ENCODE results near the gene HSD11B1. TPM values are rescaled to one million over a fixed set of nuclear protein-coding genes. Genes with fewer than 3 reads are reported as not detected.
"Not testable (repeated sequence)": the region's sequence is repeated elsewhere in the genome, so short reads cannot be mapped to it uniquely, and the experiment has no call there.

Gene HSD11B1
- polyA plus RNA-seq, 3 donors from 2014 or later, result not detected

GRCh38 chr1:209674957-209675564 is 29.6 kb upstream of the HSD11B1 start, which contains the start of gene G0S2:
G0S2 (plus strand) TSS chr1:209675412; CDS start chr1:209675685, 273 bp downstream.
- DNase-seq, result no peak
- Mint-ChIP-seq H3K36me3 (peaks cover 0 to 4% (median 0%) of the 10 kb centered on the region in 3 donors), H3K27ac (peak within 1 kb of the TSS in 1 of 6 donors; percentile 3), H3K9me3 (no peaks in the 10 kb centered on the region), H3K4me3 (peak within 1 kb of the TSS; percentile 12 to 65 (median 36)), H3K27me3 (ENCODE audit: low read depth in 3 of 3) (peaks cover 14 to 28% (median 23%) of the 10 kb centered on the region in 3 donors), H3K4me1 (peaks cover 15 to 18% of the 10 kb centered on the region in 2 donors)

GRCh38 chr1:209675565-209676154 is 29.0 kb upstream of the HSD11B1 start:
- no peak for DNase-seq
- Mint-ChIP-seq H3K4me3 (peak overlapping the region; percentile 11 to 65 (median 36)), H3K4me1 (peaks cover 15 to 18% of the 10 kb centered on the region in 2 donors), H3K9me3 (no peaks in the 10 kb centered on the region), H3K36me3 (peaks cover 0 to 4% (median 0%) of the 10 kb centered on the region in 3 donors), H3K27me3 (ENCODE audit: low read depth in 3 of 3) (peaks cover 17 to 28% (median 23%) of the 10 kb centered on the region in 3 donors), H3K27ac (no peak overlapping the region)

GRCh38 chr1:209678981-209679539 is 25.6 kb upstream of the HSD11B1 start:
- H3K27me3 Mint-ChIP-seq (ENCODE audit: low read depth in 3 of 3), result peaks cover 15 to 28% (median 21%) of the 10 kb centered on the region in 3 donors
- no peak for DNase-seq
- peaks cover 7 to 18% of the 10 kb centered on the region in 2 donors for H3K4me1 Mint-ChIP-seq
- no peak overlapping the region for H3K27ac Mint-ChIP-seq
- H3K4me3 Mint-ChIP-seq, result no peak overlapping the region
- H3K36me3 Mint-ChIP-seq, result peaks cover 0 to 4% (median 0%) of the 10 kb centered on the region in 3 donors
- H3K9me3 Mint-ChIP-seq, result no peaks in the 10 kb centered on the region

GRCh38 chr1:209685821-209686220 is 18.8 kb upstream of the HSD11B1 start:
- no peak for DNase-seq
- H3K4me1 Mint-ChIP-seq, result peaks cover 14 to 17% of the 10 kb centered on the region in 2 donors
- peaks cover 0 to 3% (median 0%) of the 10 kb centered on the region in 3 donors for H3K27me3 Mint-ChIP-seq (ENCODE audit: low read depth in 3 of 3)
- peak overlapping the region in 2 of 5 donors; percentile 12 to 35 for H3K4me3 Mint-ChIP-seq
- no peaks in the 10 kb centered on the region for H3K9me3 Mint-ChIP-seq
- no peak overlapping the region for H3K27ac Mint-ChIP-seq
- H3K36me3 Mint-ChIP-seq, result peaks cover 0 to 4% (median 0%) of the 10 kb centered on the region in 3 donors

- Mint-ChIP-seq H3K36me3 (peaks cover 0 to 4% (median 0%) of the 10 kb centered on the region in 3 donors), H3K9me3 (no peaks in the 10 kb centered on the region), H3K4me3 (no peak overlapping the region), H3K27ac (no peak overlapping the region), H3K27me3 (ENCODE audit: low read depth in 3 of 3) (peaks cover 0 to under 1% (median 0%) of the 10 kb centered on the region in 3 donors), H3K4me1 (peaks cover 14 to 17% of the 10 kb centered on the region in 2 donors)
- DNase-seq, result no peak
These were observed 18.3 kb upstream of the HSD11B1 start for GRCh38 chr1:209686322-209686721.

GRCh38 chr1:209688746-209689234 is 15.9 kb upstream of the HSD11B1 start:
- Mint-ChIP-seq H3K27ac (no peak overlapping the region), H3K4me1 (peaks cover 20 to 29% of the 10 kb centered on the region in 2 donors), H3K36me3 (peaks cover 0 to 4% (median 0%) of the 10 kb centered on the region in 3 donors), H3K27me3 (ENCODE audit: low read depth in 3 of 3) (no peaks in the 10 kb centered on the region), H3K9me3 (no peaks in the 10 kb centered on the region), H3K4me3 (no peak overlapping the region)
- DNase-seq, result no peak

GRCh38 chr1:209689477-209689876 is 15.2 kb upstream of the HSD11B1 start:
- no peak overlapping the region for H3K27ac Mint-ChIP-seq
- H3K9me3 Mint-ChIP-seq, result no peaks in the 10 kb centered on the region
- H3K4me3 Mint-ChIP-seq, result no peak overlapping the region
- H3K27me3 Mint-ChIP-seq (ENCODE audit: low read depth in 3 of 3), result no peaks in the 10 kb centered on the region
- no peak for DNase-seq
- peaks cover 0 to 4% (median 0%) of the 10 kb centered on the region in 3 donors for H3K36me3 Mint-ChIP-seq
- H3K4me1 Mint-ChIP-seq, result peaks cover 23 to 32% of the 10 kb centered on the region in 2 donors

- Mint-ChIP-seq H3K27me3 (ENCODE audit: low read depth in 3 of 3) (peaks cover 0 to 2% (median 0%) of the 10 kb centered on the region in 3 donors), H3K9me3 (no peaks in the 10 kb centered on the region), H3K4me3 (no peak overlapping the region), H3K4me1 (peaks cover 11 to 19% of the 10 kb centered on the region in 2 donors), H3K27ac (no peak overlapping the region), H3K36me3 (peaks cover 0 to 4% (median 0%) of the 10 kb centered on the region in 3 donors)
- DNase-seq, result no peak
These were observed 13.4 kb upstream of the HSD11B1 start for GRCh38 chr1:209691237-209691636.

- Mint-ChIP-seq H3K27ac (peak overlapping the region in 1 of 6 donors; percentile 27), H3K4me3 (no peak overlapping the region), H3K36me3 (peaks cover 0 to 4% (median 0%) of the 10 kb centered on the region in 3 donors), H3K4me1 (peaks cover 9 to 15% of the 10 kb centered on the region in 2 donors), H3K27me3 (ENCODE audit: low read depth in 3 of 3) (peaks cover 0 to 2% (median 0%) of the 10 kb centered on the region in 3 donors), H3K9me3 (no peaks in the 10 kb centered on the region)
- no peak for DNase-seq
These were observed 12.3 kb upstream of the HSD11B1 start for GRCh38 chr1:209692296-209692695.

GRCh38 chr1:209692745-209693504 is 11.7 kb upstream of the HSD11B1 start:
- peak overlapping the region in 1 of 5 donors; percentile 61 for H3K4me3 Mint-ChIP-seq
- H3K9me3 Mint-ChIP-seq, result no peaks in the 10 kb centered on the region
- H3K27ac Mint-ChIP-seq, result no peak overlapping the region
- peaks cover 0 to 4% (median 0%) of the 10 kb centered on the region in 3 donors for H3K36me3 Mint-ChIP-seq
- H3K27me3 Mint-ChIP-seq (ENCODE audit: low read depth in 3 of 3), result peaks cover 0 to 2% (median 0%) of the 10 kb centered on the region in 3 donors
- peak; percentile 29 to 48 (median 43) for DNase-seq
- H3K4me1 Mint-ChIP-seq, result peaks cover 9 to 15% of the 10 kb centered on the region in 2 donors

- H3K27me3 Mint-ChIP-seq (ENCODE audit: low read depth in 3 of 3), result peaks cover 0 to 4% (median 0%) of the 10 kb centered on the region in 3 donors
- no peak overlapping the region for H3K4me3 Mint-ChIP-seq
- H3K27ac Mint-ChIP-seq, result no peak overlapping the region
These were observed 8.0 kb upstream of the HSD11B1 start for GRCh38 chr1:209696673-209697072.

GRCh38 chr1:209697126-209697525 is 7.5 kb upstream of the HSD11B1 start:
- no peaks in the 10 kb centered on the region for H3K9me3 Mint-ChIP-seq
- H3K27me3 Mint-ChIP-seq (ENCODE audit: low read depth in 3 of 3), result peaks cover 0 to 4% (median 0%) of the 10 kb centered on the region in 3 donors
- no peak overlapping the region for H3K4me3 Mint-ChIP-seq
- peaks cover 9 to 15% of the 10 kb centered on the region in 2 donors for H3K4me1 Mint-ChIP-seq
- no peak overlapping the region for H3K27ac Mint-ChIP-seq
- DNase-seq, result no peak
- H3K36me3 Mint-ChIP-seq, result no peaks in the 10 kb centered on the region

More at GRCh38 chr1:209696673-209697072, 8.0 kb upstream of the HSD11B1 start:
- no peak for DNase-seq
- H3K4me1 Mint-ChIP-seq, result peaks cover 9 to 15% of the 10 kb centered on the region in 2 donors
- no peaks in the 10 kb centered on the region for H3K36me3 Mint-ChIP-seq
- H3K9me3 Mint-ChIP-seq, result no peaks in the 10 kb centered on the region

- not testable (repeated sequence) for H3K4me1 Mint-ChIP-seq; H3K36me3 Mint-ChIP-seq; H3K27ac Mint-ChIP-seq; H3K27me3 Mint-ChIP-seq (ENCODE audit: low read depth in 3 of 3); DNase-seq; H3K4me3 Mint-ChIP-seq; H3K9me3 Mint-ChIP-seq
These were observed 4.0 kb upstream of the HSD11B1 start for GRCh38 chr1:209700686-209701085.
